GM23338 (cell line): Measurements from ENCODE around the gene ABCC10.

ENCODE experiments used
- CREB1 ChIP-seq: fragments of 250-450 bp; sonication (Bioruptor Pico); IDR thresholded peaks from 2 replicates; pipeline ENCODE4 v1.5.0; 2020; ENCODE audit warnings: low read depth, mild to moderate bottlenecking, moderate library complexity
- CTCF ChIP-seq, 2 experiments: fragments of 200-600 bp in 1 of 2; sonication (generic) in 1 of 2; conservative IDR thresholded peaks; 2 replicates each; pipeline versions ENCODE4 v1.5.1 to v1.6.1; 2016 to 2017; ENCODE audit warnings: antibody characterized with exemption in 2 of 2, low read depth in 2 of 2, mild to moderate bottlenecking in 2 of 2, moderate library complexity in 1 of 2
- EZH2 ChIP-seq: fragments of 200-600 bp; sonication (generic); IDR thresholded peaks from one replicate; pipeline ENCODE4 v1.8.0; 2017; ENCODE audit warnings: antibody characterized with exemption, mild to moderate bottlenecking, low read depth; ENCODE audit not compliant: unreplicated experiment
- JUNB ChIP-seq: IDR thresholded peaks from one replicate; pipeline ENCODE4 v1.6.1; 2016; ENCODE audit warnings: antibody characterized with exemption; ENCODE audit not compliant: unreplicated experiment
- POLR2AphosphoS5 ChIP-seq: IDR thresholded peaks from 2 replicates; pipeline ENCODE4 v1.6.1; 2016; ENCODE audit warnings: antibody characterized with exemption, low read depth
- REST ChIP-seq: IDR thresholded peaks from one replicate; pipeline ENCODE4 v1.6.1; 2018; ENCODE audit warnings: antibody characterized with exemption; ENCODE audit not compliant: unreplicated experiment
- ZNF331 ChIP-seq: fragments of 250-450 bp; sonication (Bioruptor Pico); IDR thresholded peaks from 2 replicates; pipeline ENCODE4 v1.5.0; 2020; ENCODE audit warnings: low read depth, mild to moderate bottlenecking, moderate library complexity

- TF ChIP-seq CTCF (conservative IDR thresholded peaks at IDR 0.05; ENCODE audit: low read depth in 2 of 2), result no peak
- no peak for TF ChIP-seq ZNF331 (CRISPR knock-in tag)
- TF ChIP-seq EZH2, result no peak
- no peak for TF ChIP-seq REST
- no peak for TF ChIP-seq CREB1 (CRISPR knock-in tag)
- TF ChIP-seq JUNB, result no peak
- no peak for TF ChIP-seq POLR2AphosphoS5
Measured at GRCh38 chr6:43469947-43470346, 42.6 kb downstream of the ABCC10 start.
